GM23338 (cell line): ENCODE data around the gene ANTXR2. TPM values are rescaled to one million over a fixed set of nuclear protein-coding genes. Genes with fewer than 3 reads are reported as not detected.
"Not testable (repeated sequence)": the region's sequence is repeated elsewhere in the genome, so short reads cannot be mapped to it uniquely, and the experiment has no call there.

Source experiments
- ATAC-seq: fragments of 200-7000 bp; cut with Tn5 transposase; 3 replicates; pipeline ENCODE4 v1.9.1; 2020
- DNase-seq: peaks from one replicate; pipeline ENCODE4 v3.0.0-alpha.2; 2015; ENCODE audit warnings: low spot score
- H2AFZ ChIP-seq: fragments of 200-600 bp; sonication (generic); 2 replicates; pipeline ENCODE4 v1.8.0; 2016; ENCODE audit warnings: antibody characterized with exemption, mild to moderate bottlenecking, moderate library complexity
- H3F3A ChIP-seq: fragments of 200-600 bp; sonication (generic); replicated peaks from 2 replicates; pipeline ENCODE4 v1.8.0; 2017; ENCODE audit warnings: antibody characterized with exemption, mixed run types, low read depth
- H3K27ac ChIP-seq: fragments of 200-600 bp; sonication (generic); 2 replicates; pipeline ENCODE4 v1.6.1; 2016; ENCODE audit warnings: low read depth
- H3K27me3 ChIP-seq: fragments of 200-600 bp; sonication (generic); 2 replicates; pipeline ENCODE4 v1.8.0; 2016; ENCODE audit warnings: mild to moderate bottlenecking, mixed run types, moderate library complexity; ENCODE audit not compliant: insufficient read depth
- H3K36me3 ChIP-seq: fragments of 200-600 bp; sonication (generic); 2 replicates; pipeline ENCODE4 v1.8.0; 2016; ENCODE audit warnings: mild to moderate bottlenecking; ENCODE audit not compliant: insufficient read depth
- H3K4me1 ChIP-seq: fragments of 200-600 bp; sonication (generic); 2 replicates; pipeline ENCODE4 v1.8.0; 2016; ENCODE audit warnings: mild to moderate bottlenecking, moderate library complexity; ENCODE audit not compliant: insufficient read depth
- H3K4me2 ChIP-seq: fragments of 200-600 bp; sonication (generic); 2 replicates; pipeline ENCODE4 v1.7.1; 2017; ENCODE audit warnings: mixed run types
- H3K4me3 ChIP-seq: fragments of 200-600 bp; sonication (generic); 2 replicates; pipeline ENCODE4 v1.6.1; 2016; ENCODE audit warnings: mixed run types
- H3K79me2 ChIP-seq: fragments of 200-600 bp; sonication (generic); replicated peaks from 2 replicates; pipeline ENCODE4 v1.8.0; 2017; ENCODE audit warnings: mild to moderate bottlenecking; ENCODE audit not compliant: insufficient read depth
- H3K9me2 ChIP-seq: fragments of 200-600 bp; sonication (generic); 2 replicates; pipeline ENCODE4 v1.8.0; 2017; ENCODE audit not compliant: insufficient read depth
- H4K20me1 ChIP-seq: fragments of 200-600 bp; sonication (generic); replicated peaks from 2 replicates; pipeline ENCODE4 v1.8.0; 2017; ENCODE audit warnings: mild to moderate bottlenecking; ENCODE audit not compliant: insufficient read depth
- H3K27ac Mint-ChIP-seq: 2 replicates; pipeline ENCODE4 v1.8.0; 2020; ENCODE audit warnings: inconsistent platforms, mild to moderate bottlenecking, moderate library complexity, mixed read lengths
- H3K27me3 Mint-ChIP-seq: 3 replicates; pipeline ENCODE4 v1.8.0; 2022; ENCODE audit warnings: low read depth, mild to moderate bottlenecking, moderate library complexity, mixed read lengths, inconsistent platforms; ENCODE audit not compliant: insufficient read depth, poor library complexity
- H3K36me3 Mint-ChIP-seq: 3 replicates; pipeline ENCODE4 v1.8.0; 2021; ENCODE audit warnings: low read depth, mild to moderate bottlenecking, inconsistent platforms, moderate library complexity, mixed read lengths
- H3K4me1 Mint-ChIP-seq: 3 replicates; pipeline ENCODE4 v1.8.0; 2020; ENCODE audit warnings: mild to moderate bottlenecking, inconsistent platforms, mixed read lengths
- H3K4me3 Mint-ChIP-seq: 3 replicates; pipeline ENCODE4 v1.8.0; 2021; ENCODE audit warnings: moderate library complexity, mild to moderate bottlenecking, inconsistent platforms, mixed read lengths
- H3K9me3 Mint-ChIP-seq: 3 replicates; pipeline ENCODE4 v1.8.0; 2020; ENCODE audit warnings: moderate library complexity, mild to moderate bottlenecking, inconsistent platforms, mixed read lengths
- CREB1 ChIP-seq: fragments of 250-450 bp; sonication (Bioruptor Pico); IDR thresholded peaks from 2 replicates; pipeline ENCODE4 v1.5.0; 2020; ENCODE audit warnings: low read depth, mild to moderate bottlenecking, moderate library complexity
- EZH2phosphoT487 ChIP-seq: fragments of 200-600 bp; sonication (generic); IDR thresholded peaks from one replicate; pipeline ENCODE4 v1.8.1; 2018; ENCODE audit warnings: antibody characterized with exemption; ENCODE audit not compliant: unreplicated experiment
- JUNB ChIP-seq: IDR thresholded peaks from one replicate; pipeline ENCODE4 v1.6.1; 2016; ENCODE audit warnings: antibody characterized with exemption; ENCODE audit not compliant: unreplicated experiment
- NANOG ChIP-seq: IDR thresholded peaks from 2 replicates; pipeline ENCODE4 v1.6.1; 2016; ENCODE audit warnings: antibody characterized with exemption, borderline replicate concordance
- ZNF114 ChIP-seq: fragments of 250-450 bp; sonication (Bioruptor Pico); IDR thresholded peaks from 2 replicates; pipeline ENCODE4 v1.5.0; 2020; ENCODE audit warnings: mild to moderate bottlenecking, moderate library complexity
- ZNF331 ChIP-seq: fragments of 250-450 bp; sonication (Bioruptor Pico); IDR thresholded peaks from 2 replicates; pipeline ENCODE4 v1.5.0; 2020; ENCODE audit warnings: low read depth, mild to moderate bottlenecking, moderate library complexity
- polyA plus RNA-seq: library from polyadenylated mRNA; unstranded; fragments of >200 nt; fragmentation: Nextera tagmentation; extraction: Ambion mirVana; gene quantifications from 2 replicates; pipeline ENCODE4 v1.2.1, GENCODE V29; 2016
- total RNA-seq: library from RNA; depleted of rRNA; stranded (reverse); fragments of >200 nt; shearing (Covaris generic); gene quantifications from 2 replicates; pipeline ENCODE4 v1.2.3, GENCODE V29; 2014
- TF ChIP-seq, protein P1 (sequence below): IDR thresholded peaks from one replicate; pipeline ENCODE4 v1.6.1; 2018; ENCODE audit warnings: antibody characterized with exemption; ENCODE audit not compliant: unreplicated experiment
- TF ChIP-seq, protein P2 (sequence below), 2 experiments: fragments of 200-600 bp in 1 of 2; sonication (generic) in 1 of 2; conservative IDR thresholded peaks; 2 replicates each; pipeline versions ENCODE4 v1.5.1 to v1.6.1; 2016 to 2017; ENCODE audit warnings: antibody characterized with exemption in 2 of 2, low read depth in 2 of 2, mild to moderate bottlenecking in 2 of 2, moderate library complexity in 1 of 2
- TF ChIP-seq, protein P3 (sequence below): IDR thresholded peaks from 2 replicates; pipeline ENCODE4 v1.6.1; 2016; ENCODE audit warnings: antibody characterized with exemption
- TF ChIP-seq, protein P4 (sequence below): fragments of 250-450 bp; sonication (Bioruptor Pico); IDR thresholded peaks from 2 replicates; pipeline ENCODE4 v1.5.0; 2020; ENCODE audit warnings: mild to moderate bottlenecking, moderate library complexity

Gene ANTXR2
- total and polyA plus RNA-seq, 2 experiments from 2014 or later, result 2.0 to 5.3 TPM

DNA sequence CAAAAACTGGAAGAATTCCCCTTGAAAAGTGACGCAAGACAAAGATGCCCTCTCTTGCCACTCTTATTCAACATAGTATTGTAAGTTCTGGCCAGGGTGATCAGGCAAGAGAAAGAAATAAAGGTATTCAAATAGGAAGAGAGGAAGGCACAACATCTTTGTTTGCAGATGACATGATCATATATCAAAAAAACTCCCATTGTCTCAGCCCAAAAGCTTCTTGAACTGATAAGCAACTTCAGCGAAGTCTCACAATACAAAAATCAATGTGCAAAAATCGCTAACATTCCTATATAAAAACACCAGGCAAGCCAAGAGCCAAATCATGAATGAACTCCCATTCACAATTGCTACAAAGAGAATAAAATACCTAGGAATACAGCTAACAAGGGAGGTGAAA, 46.6 kb upstream of the ANTXR2 start:
- H3K9me2 ChIP-seq, result peaks cover 14% of the 10 kb centered on the region; the same call in 1 of the 2 replicates
- not testable (repeated sequence) for H3K27ac Mint-ChIP-seq, H3K4me3 Mint-ChIP-seq, H3K4me2 ChIP-seq, H3K27me3 Mint-ChIP-seq, H3F3A ChIP-seq, H3K4me3 ChIP-seq, H3K36me3 ChIP-seq, H3K4me1 ChIP-seq, H3K27ac ChIP-seq, DNase-seq, H3K79me2 ChIP-seq, H3K27me3 ChIP-seq, H3K36me3 Mint-ChIP-seq, H2AFZ ChIP-seq, H4K20me1 ChIP-seq, H3K9me3 Mint-ChIP-seq, H3K4me1 Mint-ChIP-seq, ATAC-seq

DNA sequence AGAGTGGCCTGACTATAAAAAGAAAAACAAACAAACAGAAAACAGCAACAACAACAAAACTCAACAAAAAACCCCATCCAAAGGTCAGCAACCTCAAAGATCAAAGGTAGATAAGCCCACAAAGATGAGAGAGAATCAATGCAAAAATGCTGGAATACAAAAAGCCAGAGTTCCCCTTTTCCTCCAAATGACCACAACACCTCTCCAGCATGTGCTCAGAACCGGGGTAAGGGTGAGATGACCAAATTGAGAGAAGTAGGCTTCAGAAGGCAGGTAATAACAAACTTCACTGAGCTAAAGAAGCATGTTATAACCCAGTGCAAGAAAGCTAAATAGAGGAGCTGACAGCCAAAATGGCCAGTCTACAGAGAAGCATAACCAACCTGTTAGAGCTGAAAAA, 43.5 kb upstream of the ANTXR2 start:
- no peak overlapping the region for H3K27ac ChIP-seq
- no peak for DNase-seq
- Mint-ChIP-seq H3K27ac (no peak overlapping the region), H3K4me3 (no peak overlapping the region), H3K36me3 (no peaks in the 10 kb centered on the region), H3K9me3 (no peaks in the 10 kb centered on the region; the same call in 2 of the 3 replicates), H3K4me1 (no peaks in the 10 kb centered on the region), H3K27me3 (peaks cover 3% of the 10 kb centered on the region)
- H3K4me1 ChIP-seq, result no peaks in the 10 kb centered on the region
- no peaks in the 10 kb centered on the region for H4K20me1 ChIP-seq
- no peak overlapping the region for H3K4me3 ChIP-seq
- H3K9me2 ChIP-seq, result peaks cover 15% of the 10 kb centered on the region; the same call in 1 of the 2 replicates
- H2AFZ ChIP-seq, result no peak overlapping the region
- H3K4me2 ChIP-seq, result no peak overlapping the region
- ATAC-seq, result no peak
- no peaks in the 10 kb centered on the region for H3K27me3 ChIP-seq
- H3F3A ChIP-seq, result no peaks in the 10 kb centered on the region
- H3K79me2 ChIP-seq, result no peaks in the 10 kb centered on the region
- H3K36me3 ChIP-seq, result no peaks in the 10 kb centered on the region
- TF ChIP-seq, protein P1, sequence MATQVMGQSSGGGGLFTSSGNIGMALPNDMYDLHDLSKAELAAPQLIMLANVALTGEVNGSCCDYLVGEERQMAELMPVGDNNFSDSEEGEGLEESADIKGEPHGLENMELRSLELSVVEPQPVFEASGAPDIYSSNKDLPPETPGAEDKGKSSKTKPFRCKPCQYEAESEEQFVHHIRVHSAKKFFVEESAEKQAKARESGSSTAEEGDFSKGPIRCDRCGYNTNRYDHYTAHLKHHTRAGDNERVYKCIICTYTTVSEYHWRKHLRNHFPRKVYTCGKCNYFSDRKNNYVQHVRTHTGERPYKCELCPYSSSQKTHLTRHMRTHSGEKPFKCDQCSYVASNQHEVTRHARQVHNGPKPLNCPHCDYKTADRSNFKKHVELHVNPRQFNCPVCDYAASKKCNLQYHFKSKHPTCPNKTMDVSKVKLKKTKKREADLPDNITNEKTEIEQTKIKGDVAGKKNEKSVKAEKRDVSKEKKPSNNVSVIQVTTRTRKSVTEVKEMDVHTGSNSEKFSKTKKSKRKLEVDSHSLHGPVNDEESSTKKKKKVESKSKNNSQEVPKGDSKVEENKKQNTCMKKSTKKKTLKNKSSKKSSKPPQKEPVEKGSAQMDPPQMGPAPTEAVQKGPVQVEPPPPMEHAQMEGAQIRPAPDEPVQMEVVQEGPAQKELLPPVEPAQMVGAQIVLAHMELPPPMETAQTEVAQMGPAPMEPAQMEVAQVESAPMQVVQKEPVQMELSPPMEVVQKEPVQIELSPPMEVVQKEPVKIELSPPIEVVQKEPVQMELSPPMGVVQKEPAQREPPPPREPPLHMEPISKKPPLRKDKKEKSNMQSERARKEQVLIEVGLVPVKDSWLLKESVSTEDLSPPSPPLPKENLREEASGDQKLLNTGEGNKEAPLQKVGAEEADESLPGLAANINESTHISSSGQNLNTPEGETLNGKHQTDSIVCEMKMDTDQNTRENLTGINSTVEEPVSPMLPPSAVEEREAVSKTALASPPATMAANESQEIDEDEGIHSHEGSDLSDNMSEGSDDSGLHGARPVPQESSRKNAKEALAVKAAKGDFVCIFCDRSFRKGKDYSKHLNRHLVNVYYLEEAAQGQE, result no peak
- TF ChIP-seq ZNF114 (CRISPR knock-in tag) (no peak), NANOG (no peak), EZH2phosphoT487 (no peak), ZNF331 (CRISPR knock-in tag) (no peak), JUNB (no peak), CREB1 (CRISPR knock-in tag) (no peak)
- TF ChIP-seq, protein P2, sequence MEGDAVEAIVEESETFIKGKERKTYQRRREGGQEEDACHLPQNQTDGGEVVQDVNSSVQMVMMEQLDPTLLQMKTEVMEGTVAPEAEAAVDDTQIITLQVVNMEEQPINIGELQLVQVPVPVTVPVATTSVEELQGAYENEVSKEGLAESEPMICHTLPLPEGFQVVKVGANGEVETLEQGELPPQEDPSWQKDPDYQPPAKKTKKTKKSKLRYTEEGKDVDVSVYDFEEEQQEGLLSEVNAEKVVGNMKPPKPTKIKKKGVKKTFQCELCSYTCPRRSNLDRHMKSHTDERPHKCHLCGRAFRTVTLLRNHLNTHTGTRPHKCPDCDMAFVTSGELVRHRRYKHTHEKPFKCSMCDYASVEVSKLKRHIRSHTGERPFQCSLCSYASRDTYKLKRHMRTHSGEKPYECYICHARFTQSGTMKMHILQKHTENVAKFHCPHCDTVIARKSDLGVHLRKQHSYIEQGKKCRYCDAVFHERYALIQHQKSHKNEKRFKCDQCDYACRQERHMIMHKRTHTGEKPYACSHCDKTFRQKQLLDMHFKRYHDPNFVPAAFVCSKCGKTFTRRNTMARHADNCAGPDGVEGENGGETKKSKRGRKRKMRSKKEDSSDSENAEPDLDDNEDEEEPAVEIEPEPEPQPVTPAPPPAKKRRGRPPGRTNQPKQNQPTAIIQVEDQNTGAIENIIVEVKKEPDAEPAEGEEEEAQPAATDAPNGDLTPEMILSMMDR (conservative IDR thresholded peaks at IDR 0.05; ENCODE audit: low read depth in 2 of 2), result no peak
- TF ChIP-seq, protein P3, sequence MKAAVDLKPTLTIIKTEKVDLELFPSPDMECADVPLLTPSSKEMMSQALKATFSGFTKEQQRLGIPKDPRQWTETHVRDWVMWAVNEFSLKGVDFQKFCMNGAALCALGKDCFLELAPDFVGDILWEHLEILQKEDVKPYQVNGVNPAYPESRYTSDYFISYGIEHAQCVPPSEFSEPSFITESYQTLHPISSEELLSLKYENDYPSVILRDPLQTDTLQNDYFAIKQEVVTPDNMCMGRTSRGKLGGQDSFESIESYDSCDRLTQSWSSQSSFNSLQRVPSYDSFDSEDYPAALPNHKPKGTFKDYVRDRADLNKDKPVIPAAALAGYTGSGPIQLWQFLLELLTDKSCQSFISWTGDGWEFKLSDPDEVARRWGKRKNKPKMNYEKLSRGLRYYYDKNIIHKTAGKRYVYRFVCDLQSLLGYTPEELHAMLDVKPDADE, result no peak
- TF ChIP-seq, protein P4, sequence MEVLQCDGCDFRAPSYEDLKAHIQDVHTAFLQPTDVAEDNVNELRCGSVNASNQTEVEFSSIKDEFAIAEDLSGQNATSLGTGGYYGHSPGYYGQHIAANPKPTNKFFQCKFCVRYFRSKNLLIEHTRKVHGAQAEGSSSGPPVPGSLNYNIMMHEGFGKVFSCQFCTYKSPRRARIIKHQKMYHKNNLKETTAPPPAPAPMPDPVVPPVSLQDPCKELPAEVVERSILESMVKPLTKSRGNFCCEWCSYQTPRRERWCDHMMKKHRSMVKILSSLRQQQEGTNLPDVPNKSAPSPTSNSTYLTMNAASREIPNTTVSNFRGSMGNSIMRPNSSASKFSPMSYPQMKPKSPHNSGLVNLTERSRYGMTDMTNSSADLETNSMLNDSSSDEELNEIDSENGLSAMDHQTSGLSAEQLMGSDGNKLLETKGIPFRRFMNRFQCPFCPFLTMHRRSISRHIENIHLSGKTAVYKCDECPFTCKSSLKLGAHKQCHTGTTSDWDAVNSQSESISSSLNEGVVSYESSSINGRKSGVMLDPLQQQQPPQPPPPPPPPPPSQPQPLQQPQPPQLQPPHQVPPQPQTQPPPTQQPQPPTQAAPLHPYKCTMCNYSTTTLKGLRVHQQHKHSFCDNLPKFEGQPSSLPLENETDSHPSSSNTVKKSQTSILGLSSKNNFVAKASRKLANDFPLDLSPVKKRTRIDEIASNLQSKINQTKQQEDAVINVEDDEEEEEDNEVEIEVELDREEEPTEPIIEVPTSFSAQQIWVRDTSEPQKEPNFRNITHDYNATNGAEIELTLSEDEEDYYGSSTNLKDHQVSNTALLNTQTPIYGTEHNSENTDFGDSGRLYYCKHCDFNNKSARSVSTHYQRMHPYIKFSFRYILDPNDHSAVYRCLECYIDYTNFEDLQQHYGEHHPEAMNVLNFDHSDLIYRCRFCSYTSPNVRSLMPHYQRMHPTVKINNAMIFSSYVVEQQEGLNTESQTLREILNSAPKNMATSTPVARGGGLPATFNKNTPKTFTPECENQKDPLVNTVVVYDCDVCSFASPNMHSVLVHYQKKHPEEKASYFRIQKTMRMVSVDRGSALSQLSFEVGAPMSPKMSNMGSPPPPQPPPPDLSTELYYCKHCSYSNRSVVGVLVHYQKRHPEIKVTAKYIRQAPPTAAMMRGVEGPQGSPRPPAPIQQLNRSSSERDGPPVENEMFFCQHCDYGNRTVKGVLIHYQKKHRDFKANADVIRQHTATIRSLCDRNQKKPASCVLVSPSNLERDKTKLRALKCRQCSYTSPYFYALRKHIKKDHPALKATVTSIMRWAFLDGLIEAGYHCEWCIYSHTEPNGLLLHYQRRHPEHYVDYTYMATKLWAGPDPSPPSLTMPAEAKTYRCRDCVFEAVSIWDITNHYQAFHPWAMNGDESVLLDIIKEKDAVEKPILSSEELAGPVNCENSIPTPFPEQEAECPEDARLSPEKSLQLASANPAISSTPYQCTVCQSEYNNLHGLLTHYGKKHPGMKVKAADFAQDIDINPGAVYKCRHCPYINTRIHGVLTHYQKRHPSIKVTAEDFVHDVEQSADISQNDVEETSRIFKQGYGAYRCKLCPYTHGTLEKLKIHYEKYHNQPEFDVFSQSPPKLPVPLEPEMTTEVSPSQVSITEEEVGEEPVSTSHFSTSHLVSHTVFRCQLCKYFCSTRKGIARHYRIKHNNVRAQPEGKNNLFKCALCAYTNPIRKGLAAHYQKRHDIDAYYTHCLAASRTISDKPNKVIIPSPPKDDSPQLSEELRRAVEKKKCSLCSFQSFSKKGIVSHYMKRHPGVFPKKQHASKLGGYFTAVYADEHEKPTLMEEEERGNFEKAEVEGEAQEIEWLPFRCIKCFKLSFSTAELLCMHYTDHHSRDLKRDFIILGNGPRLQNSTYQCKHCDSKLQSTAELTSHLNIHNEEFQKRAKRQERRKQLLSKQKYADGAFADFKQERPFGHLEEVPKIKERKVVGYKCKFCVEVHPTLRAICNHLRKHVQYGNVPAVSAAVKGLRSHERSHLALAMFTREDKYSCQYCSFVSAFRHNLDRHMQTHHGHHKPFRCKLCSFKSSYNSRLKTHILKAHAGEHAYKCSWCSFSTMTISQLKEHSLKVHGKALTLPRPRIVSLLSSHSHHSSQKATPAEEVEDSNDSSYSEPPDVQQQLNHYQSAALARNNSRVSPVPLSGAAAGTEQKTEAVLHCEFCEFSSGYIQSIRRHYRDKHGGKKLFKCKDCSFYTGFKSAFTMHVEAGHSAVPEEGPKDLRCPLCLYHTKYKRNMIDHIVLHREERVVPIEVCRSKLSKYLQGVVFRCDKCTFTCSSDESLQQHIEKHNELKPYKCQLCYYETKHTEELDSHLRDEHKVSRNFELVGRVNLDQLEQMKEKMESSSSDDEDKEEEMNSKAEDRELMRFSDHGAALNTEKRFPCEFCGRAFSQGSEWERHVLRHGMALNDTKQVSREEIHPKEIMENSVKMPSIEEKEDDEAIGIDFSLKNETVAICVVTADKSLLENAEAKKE, result no peak
